Measurements from ENCODE around the gene HSP90AB1.

The HSP90AB1 gene

DNA sequence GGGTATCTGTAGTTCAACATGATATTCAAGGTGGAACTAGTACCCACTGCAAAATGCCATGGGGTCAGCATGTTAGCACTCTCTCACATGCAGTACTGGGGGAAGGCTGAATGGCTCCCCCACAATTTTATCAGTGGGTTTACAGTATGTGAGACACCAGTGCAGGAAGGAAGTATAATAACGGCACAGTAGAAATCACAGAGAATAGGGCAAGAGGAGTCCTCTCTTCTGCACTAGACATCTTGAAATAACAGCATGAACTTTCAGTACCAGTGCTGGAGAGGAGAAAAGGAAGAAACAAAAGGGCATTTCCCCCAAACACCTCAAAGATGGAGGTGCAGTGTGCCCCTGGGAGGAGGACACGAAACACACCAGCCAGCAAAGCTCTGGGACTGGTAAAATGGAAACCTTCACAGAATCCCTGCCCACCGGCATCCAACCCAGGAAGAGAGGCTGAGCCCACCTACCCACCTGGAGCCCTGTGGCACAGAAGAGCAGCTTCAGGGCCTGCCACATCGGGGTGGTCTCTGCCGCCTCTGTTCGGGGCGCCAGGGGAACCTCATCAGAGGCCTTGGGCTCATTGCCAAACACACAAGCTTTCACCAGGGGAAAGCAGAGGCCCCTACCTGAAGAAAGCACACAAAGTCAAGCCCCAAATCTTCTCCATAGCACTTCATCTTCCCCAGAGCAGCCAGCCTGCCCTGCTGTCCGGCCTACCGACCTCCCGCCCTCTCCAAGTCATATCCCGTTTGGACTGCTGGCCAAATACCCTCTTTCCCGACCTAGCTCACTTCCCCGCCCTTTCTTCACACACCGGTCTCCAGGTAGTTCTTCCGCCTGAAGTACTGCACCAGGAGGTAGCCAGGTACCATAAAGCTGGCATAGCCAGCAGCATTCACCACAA is 9.2 kb downstream of the HSP90AB1 start:
- no peak for DNase-seq

DNA sequence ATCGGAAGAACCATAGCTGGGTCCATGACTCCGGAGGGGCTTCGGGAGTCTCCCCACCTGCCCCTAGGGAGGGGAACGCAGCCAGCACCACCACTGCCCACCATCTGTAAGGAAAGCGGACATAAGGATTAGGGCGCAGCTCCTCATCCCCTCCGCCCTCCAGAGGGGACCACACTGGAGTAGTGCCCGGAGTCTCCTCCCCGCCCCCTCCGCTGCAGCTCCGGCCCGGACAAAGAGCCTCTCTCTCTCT is 9.8 kb downstream of the HSP90AB1 start:
- no peak for DNase-seq

GRCh38 chr6:44257025-44257752 is 10.3 kb downstream of the HSP90AB1 start, which contains the start of gene SLC35B2:
SLC35B2 (minus strand) TSS chr6:44257528; CDS start chr6:44257410, 118 bp downstream.
- DNase-seq = peak; percentile 59

GRCh38 chr6:44257753-44258324 is 10.9 kb downstream of the HSP90AB1 start:
- no peak for DNase-seq

DNA sequence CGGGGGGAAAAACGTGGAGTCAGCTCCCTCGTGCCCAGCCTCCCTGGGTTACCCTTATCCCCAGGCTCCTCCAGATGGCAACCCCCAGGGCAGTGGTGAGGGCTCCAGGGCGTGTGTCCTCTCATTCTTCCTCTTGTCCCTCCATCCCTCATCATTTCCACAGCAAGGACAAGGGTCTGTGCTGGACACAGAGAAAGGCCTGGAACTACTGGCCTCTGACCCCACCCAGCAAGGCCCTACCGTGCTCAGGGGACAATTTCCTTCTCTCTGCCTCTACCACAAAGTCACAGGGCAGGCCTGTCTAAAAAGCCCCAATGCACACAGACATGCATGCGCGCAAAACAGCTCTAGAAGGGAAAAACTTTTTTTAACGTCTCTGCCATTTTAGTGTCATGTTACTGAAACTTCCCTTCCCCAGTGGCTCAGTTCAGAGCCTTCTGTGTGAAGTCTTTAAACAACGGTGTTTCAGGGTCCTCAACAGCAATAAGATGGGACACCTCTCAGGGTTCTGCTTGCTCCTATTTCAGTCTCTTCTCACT is 11.5 kb downstream of the HSP90AB1 start:
- DNase-seq = no peak

DNA sequence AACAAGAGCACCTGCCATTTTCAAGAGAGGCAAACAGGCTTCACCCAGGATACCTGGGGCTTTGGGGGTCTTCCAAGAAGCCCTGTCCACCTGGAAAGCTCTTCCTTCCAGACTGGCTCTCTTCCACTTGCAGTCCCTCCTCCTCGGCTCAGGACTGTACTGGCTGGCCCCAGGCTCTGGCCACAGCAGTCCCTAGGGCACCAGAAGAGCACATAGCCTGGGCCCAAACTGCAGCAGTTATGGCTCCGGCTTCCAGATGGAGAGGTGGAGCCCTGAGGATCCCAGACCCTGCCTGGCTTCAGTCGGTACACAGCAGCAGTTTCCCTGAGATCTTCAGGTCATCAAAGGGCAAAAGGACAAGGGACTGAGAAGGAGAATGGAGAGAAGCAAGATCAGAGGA is 12.0 kb downstream of the HSP90AB1 start:
- DNase-seq = no peak

DNA sequence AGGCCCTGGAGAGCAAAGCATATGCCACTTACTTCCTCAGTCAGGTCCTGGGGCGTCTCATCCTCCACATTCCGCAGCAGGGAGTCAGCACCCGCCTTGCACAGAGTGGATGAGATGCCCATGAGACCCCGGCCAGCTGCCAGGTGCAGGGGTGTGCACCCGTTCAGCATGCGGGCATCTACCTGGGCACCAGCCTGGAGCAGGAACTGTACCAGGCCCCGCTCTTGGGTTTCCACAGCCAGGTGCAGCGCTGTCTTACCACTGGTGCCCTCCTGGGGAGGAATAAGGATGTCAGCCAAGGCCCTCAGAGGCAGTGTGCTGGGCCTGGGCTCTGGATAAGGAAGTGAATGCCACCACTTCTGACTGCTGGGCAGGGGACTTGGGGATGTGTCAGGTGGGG is 13.1 kb downstream of the HSP90AB1 start:
- no peak for DNase-seq

DNA sequence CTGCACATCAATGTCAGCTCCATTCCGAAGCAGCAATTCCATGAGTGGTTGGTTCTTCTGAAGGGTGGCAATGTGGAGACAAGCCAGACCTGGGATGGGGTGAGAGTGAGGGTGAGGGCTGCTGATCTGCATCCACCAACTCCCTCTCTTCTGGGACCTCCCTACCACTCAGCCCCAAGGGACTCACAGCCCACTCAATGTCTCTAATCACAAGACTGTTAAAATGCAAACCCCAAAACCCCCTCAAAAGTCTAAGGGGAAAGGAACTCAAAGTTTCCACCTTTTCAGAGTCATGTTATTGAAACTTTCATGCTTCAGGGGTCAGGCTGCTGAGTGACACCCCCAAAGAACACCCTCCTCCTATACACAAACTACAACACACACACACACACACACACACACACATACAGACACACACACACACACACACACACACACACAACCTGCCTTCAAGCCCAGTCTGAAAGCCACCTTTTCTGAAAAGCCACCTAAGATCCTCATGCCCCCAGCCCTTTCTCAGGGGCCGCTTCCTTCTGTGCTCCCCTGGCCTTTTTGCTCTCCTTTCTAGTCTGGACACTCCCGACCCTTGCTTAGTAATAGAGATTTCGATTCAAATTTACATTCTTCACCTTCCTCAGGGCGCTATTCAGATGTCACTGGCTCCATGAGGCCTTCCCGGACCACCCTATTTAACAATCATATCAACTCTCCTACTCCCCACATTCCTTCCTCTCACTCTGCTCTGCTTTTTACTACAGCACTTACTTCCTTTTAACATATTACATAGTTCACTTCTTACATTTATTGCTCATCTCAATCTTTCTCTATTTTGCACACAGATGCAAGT is 13.8 kb downstream of the HSP90AB1 start:
- DNase-seq = no peak

- DNase-seq = no peak
Observed at GRCh38 chr6:44261581-44261980, 14.7 kb downstream of the HSP90AB1 start.

GRCh38 chr6:44262467-44263353 is 15.8 kb downstream of the HSP90AB1 start:
- no peak for DNase-seq

DNA sequence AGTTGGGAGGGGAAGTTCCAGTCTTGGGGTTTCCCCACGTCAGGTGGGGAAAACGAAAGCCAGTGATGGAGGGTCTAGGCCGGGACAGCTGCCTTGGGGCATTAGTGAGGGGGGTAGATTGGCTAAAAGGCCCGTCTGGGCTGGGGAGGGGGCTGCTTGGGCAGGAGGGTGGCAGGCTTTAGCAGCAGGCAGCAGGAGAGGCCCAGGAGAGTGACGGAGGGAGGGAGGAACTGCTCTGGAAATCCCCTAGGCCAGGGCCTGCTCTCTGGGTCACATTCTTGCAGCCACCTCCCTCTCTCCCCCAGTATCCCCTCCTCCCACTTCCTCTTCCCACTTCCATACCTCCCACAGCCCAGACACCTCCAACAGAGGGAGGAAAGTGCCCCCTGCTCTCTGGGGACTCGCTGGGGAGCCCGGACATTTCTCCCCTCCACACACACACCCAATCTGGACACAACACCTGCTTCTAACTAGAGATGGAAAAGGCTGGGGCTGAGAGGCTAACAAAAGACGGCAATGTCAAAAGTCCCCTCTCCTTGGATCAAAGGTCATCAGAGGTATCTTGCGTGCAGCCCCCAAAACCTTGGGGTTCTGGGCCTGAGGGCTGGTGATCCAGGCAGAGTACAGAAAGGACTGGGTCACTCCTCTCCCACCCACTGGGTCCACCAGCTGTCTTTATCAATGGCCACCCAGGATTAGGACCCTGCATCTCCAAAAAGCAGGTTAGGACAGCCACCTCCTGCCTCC is 16.6 kb downstream of the HSP90AB1 start:
- no peak for DNase-seq

GRCh38 chr6:44264154-44265006 is 17.5 kb downstream of the HSP90AB1 start:
- no peak for DNase-seq

- DNase-seq = peak; percentile 95
Observed at GRCh38 chr6:44265007-44265721, 18.3 kb downstream of the HSP90AB1 start, which contains the start of gene NFKBIE. NFKBIE (minus strand) TSS chr6:44265551; CDS start chr6:44265346, 205 bp downstream.

- no peak for DNase-seq
Observed at GRCh38 chr6:44265722-44266233, 18.9 kb downstream of the HSP90AB1 start.

- no peak for DNase-seq
Observed at GRCh38 chr6:44266347-44266746, 19.4 kb downstream of the HSP90AB1 start.

DNA sequence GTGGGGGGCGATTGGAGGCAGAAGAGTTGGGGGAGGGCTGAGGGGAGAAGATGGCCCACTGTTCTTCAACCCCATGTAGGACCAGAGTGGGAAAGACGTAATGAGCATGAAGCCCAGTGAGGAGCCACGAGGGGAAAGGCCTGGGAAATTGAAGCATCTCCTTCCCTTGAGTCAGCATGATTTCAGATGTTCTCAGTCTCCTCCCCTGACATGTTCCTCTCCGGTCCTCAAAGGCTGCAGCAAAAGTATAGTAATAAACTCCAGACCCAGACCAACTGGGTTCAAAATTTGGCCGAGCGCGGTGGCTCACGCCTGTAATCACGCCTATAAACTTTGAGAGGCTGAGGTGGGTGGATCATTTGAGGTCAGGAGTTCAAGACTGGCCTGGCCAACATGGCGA is 20.4 kb downstream of the HSP90AB1 start:
- no peak for DNase-seq

GRCh38 chr6:44268095-44268628 is 21.3 kb downstream of the HSP90AB1 start:
- DNase-seq = peak; percentile 67

DNA sequence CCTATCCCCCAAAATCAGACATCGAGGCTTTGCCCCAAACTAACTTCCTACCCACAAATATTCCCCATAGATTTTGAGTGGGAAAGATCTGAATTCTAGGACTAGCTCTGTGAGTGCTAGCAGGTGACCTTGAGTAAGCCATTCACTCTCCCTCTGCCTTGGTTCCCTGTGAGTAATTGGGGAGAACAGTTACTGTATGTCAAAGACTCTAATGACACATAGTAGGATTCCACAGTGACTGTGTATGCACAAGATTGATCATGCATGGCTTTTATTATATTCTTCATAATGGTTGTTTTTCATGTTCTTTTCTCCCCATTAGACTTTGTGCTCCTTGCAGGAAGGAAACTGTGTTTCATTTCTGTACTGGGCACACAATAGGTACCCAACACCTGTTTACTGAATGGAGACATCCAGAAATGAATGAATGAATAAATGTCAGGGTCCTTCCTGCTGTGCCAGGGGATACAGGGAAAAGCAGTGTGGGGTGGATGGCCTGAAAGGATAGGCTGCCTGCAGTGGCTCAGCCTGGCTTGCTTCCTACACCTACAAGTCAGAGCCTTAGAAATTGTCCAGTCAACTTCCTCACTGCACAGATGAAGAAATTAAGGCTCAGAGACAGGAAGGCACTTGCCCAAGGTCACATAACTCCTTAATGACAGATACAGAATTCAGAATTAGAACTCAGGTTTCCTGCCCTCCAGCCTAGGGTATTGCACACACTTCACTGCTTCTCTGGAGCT is 22.4 kb downstream of the HSP90AB1 start:
- no peak for DNase-seq

Data from activated CD4-positive, alpha-beta T cell treated with anti-CD3 and anti-CD28 coated beads, Interleukin-2, amount 50 U/mL, for 1 hour (primary cell).